Keratinocyte (primary cell): ENCODE measurements around the gene THBS1.

ENCODE experiments used
- EZH2 ChIP-seq: IDR thresholded peaks from one replicate; pipeline ENCODE4 v1.6.1; 2012; ENCODE audit warnings: inconsistent platforms, mild to moderate bottlenecking, low read length, moderate library complexity
- TF ChIP-seq, protein P1 (sequence below), 3 experiments: IDR thresholded peaks in 1 of 3; conservative IDR thresholded peaks in 1 of 3; optimal IDR thresholded peaks in 1 of 3; 2 replicates in 2 of 3; 3 replicates in 1 of 3; pipeline versions ENCODE3 to v1.5.1; 2011; ENCODE audit warnings: low read length in 3 of 3, mild to moderate bottlenecking in 3 of 3, moderate library complexity in 2 of 3, control low read depth in 1 of 3, inconsistent platforms in 1 of 3; ENCODE audit not compliant: insufficient read depth in 2 of 3; ENCODE audit errors: extremely low read depth in 1 of 3

DNA sequence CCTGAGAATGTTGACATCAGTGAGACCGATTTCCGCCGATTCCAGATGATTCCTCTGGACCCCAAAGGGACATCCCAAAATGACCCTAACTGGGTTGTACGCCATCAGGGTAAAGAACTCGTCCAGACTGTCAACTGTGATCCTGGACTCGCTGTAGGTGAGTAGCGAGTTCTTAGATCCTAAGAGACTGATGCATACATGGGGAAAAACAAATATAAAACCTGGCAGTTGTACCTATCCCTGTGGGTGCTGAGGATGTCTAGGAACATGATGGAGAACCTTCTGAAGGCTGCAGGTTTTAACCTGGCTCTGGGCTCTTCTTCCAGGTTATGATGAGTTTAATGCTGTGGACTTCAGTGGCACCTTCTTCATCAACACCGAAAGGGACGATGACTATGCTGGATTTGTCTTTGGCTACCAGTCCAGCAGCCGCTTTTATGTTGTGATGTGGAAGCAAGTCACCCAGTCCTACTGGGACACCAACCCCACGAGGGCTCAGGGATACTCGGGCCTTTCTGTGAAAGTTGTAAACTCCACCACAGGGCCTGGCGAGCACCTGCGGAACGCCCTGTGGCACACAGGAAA lies 12.3 kb downstream of the THBS1 start:
- TF ChIP-seq, protein P1, sequence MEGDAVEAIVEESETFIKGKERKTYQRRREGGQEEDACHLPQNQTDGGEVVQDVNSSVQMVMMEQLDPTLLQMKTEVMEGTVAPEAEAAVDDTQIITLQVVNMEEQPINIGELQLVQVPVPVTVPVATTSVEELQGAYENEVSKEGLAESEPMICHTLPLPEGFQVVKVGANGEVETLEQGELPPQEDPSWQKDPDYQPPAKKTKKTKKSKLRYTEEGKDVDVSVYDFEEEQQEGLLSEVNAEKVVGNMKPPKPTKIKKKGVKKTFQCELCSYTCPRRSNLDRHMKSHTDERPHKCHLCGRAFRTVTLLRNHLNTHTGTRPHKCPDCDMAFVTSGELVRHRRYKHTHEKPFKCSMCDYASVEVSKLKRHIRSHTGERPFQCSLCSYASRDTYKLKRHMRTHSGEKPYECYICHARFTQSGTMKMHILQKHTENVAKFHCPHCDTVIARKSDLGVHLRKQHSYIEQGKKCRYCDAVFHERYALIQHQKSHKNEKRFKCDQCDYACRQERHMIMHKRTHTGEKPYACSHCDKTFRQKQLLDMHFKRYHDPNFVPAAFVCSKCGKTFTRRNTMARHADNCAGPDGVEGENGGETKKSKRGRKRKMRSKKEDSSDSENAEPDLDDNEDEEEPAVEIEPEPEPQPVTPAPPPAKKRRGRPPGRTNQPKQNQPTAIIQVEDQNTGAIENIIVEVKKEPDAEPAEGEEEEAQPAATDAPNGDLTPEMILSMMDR (optimal IDR thresholded peaks at IDR 0.05 in 1 of 3, IDR thresholded peaks at IDR 0.05 in 1 of 3, conservative IDR thresholded peaks at IDR 0.05 in 1 of 3; ENCODE audit: extremely low read depth in 1 of 3, insufficient read depth in 2 of 3, low read length in 3 of 3) = no peak
- no peak for TF ChIP-seq EZH2
